Measurements from ENCODE around the gene TMIGD3.
"Not testable (repeated sequence)": the region's sequence is repeated elsewhere in the genome, so short reads cannot be mapped to it uniquely, and the experiment has no call there.

The TMIGD3 gene

DNA sequence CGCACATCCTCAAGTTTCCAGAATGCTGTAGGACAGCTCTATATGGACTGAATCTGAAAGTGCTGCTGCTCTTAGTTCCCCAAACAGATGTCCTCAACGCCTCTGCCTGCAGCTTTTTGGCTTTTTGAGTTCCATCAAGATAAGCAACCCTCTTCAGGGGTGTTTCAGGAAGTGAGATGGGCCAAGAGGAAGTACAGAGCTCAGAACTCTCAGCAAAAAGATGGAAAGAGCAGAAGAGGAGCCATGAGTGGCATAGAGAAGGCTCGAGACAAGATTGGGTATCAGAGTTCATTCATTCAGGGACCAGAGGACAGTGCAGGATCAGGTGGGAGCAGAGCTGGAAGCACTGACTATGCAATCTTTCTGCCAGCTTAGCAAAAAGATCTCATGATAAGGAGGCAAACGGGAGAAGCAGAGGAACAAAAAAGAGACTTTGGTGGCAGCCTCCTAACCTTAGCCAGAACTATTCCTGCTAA, at the start of gene TMIGD3, which contains the start of gene ADORA3:
Gene TMIGD3 (minus strand): TSS at position 49 of the 476 bp plus-strand sequence. CDS start 279 bp downstream, outside the sequence.
Gene ADORA3 (minus strand): TSS at position 49 of the 476 bp plus-strand sequence. CDS start 279 bp downstream, outside the sequence.
- CTCF ChIA-PET: interaction anchor here (0.8 to 1.1 kb wide), 3 partner anchors 21 to 239 kb away, joined by 3 to 4 read pairs (median 3); no protein-coding TSS in a partner anchor
- Mint-ChIP-seq H3K27ac (peak within 1 kb of the TSS; percentile 29), H3K4me3 (no peak within 1 kb of the TSS), H3K27me3 (peaks cover 8% of the 10 kb centered on the region), H3K36me3 (no peaks in the 10 kb centered on the region), H3K9me3 (no peaks in the 10 kb centered on the region), H3K4me1 (peaks cover 62% of the 10 kb centered on the region)
- DNase-seq: peak; percentile 34

DNA sequence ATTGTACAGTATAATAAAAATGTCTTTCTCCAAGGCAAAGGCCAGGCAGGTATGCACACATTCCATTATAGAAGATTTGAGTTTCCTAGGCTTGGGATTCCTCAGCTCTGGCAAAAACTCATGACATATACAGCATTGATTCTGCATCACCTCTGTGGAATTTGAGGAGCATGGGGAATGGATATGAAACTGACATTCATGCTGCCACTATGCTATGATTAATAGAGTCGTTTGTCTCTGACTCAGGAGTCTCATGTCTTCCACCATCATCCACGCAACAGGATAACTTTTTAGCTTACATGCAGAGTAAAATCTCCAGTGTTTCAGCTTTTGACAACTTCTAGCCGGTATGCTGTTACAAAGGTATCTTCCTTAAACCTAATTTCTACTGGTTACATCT, 49.8 kb upstream of the TMIGD3 start:
- Mint-ChIP-seq H3K4me3 (no peak overlapping the region), H3K9me3 (no peaks in the 10 kb centered on the region), H3K36me3 (no peaks in the 10 kb centered on the region), H3K4me1 (no peaks in the 10 kb centered on the region), H3K27ac (no peak overlapping the region), H3K27me3 (peaks cover 8% of the 10 kb centered on the region)
- DNase-seq: no peak
- CTCF ChIA-PET: no interaction called here

DNA sequence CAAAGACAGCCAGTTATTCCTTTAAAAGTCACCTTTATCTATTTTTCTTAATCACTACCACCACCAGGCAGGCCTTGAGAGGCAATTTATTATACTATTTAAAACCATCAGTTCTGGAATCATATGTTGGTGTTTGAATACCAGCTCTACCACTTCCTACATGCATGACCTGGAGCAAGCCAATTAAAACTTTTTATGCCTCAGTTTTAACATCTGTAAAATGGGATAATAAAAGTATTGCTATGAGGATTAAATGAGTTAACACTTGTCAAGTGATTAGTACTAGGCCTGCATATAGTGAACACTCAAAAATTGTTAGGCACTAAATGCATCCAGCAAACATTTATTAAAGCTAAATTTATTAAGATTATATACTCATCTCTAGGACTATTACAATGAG, 49.2 kb upstream of the TMIGD3 start:
- Mint-ChIP-seq H3K4me3 (no peak overlapping the region), H3K9me3 (no peaks in the 10 kb centered on the region), H3K27ac (no peak overlapping the region), H3K36me3 (no peaks in the 10 kb centered on the region), H3K27me3 (peaks cover 14% of the 10 kb centered on the region), H3K4me1 (no peaks in the 10 kb centered on the region)
- CTCF ChIA-PET: no interaction called here
- DNase-seq: no peak

DNA sequence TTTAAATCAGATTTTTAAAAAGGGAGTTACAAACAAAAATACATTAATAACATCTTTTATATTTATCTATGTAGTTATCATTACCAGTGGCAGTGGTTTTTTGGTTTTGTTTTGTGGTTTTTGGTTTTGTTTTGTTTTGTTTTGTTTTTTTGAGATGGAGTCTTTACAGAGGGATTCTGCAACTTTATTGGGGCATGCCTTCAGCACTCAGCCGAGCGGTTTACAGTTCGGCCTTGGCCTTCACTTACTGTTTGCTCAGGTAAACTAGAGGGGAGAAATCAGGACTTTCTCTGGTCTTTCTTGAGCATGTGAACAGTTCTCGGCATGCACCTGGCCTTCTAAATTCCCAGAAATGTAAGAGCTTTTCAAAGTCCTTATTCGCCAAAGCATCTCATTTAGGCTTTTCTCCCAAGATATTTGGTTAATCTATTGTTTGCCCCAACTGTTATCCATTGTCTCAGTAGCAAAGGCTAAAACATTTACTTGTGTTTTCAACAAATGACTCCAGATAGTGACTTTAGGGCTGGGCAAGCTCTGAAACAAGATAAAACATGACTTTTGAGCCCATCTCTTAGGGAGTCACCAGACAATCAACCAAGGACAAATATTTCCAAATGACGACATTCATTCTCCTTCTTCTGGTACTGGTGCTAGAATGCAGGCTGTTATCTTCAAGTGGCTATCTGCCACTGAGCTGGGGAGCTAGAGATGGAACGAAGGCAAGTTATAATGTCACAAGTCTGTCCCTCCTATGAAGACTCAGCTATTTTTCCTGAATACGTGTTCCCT, 48.4 kb upstream of the TMIGD3 start:
- no peak for DNase-seq
- H3K9me3 Mint-ChIP-seq: no peaks in the 10 kb centered on the region
- CTCF ChIA-PET: interaction anchor here (0.6 to 0.8 kb wide), 2 partner anchors 35 to 44 kb away, joined by 3 to 4 read pairs; no protein-coding TSS in a partner anchor
- peaks cover 14% of the 10 kb centered on the region for H3K27me3 Mint-ChIP-seq
- H3K36me3 Mint-ChIP-seq: no peaks in the 10 kb centered on the region
- no peak overlapping the region for H3K27ac Mint-ChIP-seq
- H3K4me3 Mint-ChIP-seq: no peak overlapping the region
- no peaks in the 10 kb centered on the region for H3K4me1 Mint-ChIP-seq

DNA sequence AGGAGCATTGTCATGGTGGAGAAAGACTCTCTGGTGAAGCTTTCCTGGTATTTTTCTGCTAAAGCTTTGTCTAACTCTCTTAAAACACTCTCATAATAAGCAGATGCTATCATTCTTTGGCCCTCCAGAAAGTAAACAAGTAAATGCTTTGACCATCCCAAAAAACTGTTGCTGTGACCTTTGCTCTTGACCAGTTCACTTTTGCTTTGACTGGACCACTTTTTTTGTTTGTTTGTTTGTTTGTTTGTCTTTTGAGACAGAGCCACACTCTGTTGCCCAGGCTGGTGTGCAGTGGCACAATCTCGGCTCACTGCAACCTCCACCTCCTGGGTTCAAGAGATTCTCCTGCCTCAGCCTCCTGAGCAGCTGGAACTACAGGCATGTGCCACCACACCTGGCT, 44.4 kb upstream of the TMIGD3 start:
- H3K4me3 Mint-ChIP-seq, H3K36me3 Mint-ChIP-seq, H3K4me1 Mint-ChIP-seq, H3K9me3 Mint-ChIP-seq, DNase-seq, CTCF ChIA-PET: not testable (repeated sequence)
- peak overlapping the region; percentile 56 for H3K27ac Mint-ChIP-seq
- peaks cover 18% of the 10 kb centered on the region for H3K27me3 Mint-ChIP-seq

DNA sequence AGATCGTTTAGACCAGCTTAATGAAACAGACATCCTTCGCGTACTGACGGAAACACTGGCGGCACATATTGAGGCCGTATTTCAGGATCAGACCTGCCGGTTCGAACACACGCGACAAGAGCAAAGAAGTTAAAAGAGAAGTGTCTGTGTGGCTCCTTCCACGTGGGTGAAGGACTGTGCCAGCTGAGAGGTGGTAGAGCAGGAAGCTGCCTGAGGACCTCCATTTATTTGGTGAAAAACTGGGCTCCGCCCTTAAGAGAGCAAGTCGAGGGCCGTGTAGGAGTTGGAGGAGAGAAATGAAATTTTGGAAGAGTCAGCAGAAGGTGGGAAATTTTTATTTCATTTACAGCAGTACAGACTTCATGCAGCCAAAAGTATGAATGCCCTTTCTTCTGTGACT, 38.8 kb upstream of the TMIGD3 start:
- Mint-ChIP-seq H3K9me3 (no peaks in the 10 kb centered on the region), H3K4me3 (no peak overlapping the region), H3K4me1 (peaks cover 8% of the 10 kb centered on the region), H3K36me3 (no peaks in the 10 kb centered on the region), H3K27me3 (peaks cover 29% of the 10 kb centered on the region), H3K27ac (no peak overlapping the region)
- CTCF ChIA-PET: no interaction called here
- no peak for DNase-seq

DNA sequence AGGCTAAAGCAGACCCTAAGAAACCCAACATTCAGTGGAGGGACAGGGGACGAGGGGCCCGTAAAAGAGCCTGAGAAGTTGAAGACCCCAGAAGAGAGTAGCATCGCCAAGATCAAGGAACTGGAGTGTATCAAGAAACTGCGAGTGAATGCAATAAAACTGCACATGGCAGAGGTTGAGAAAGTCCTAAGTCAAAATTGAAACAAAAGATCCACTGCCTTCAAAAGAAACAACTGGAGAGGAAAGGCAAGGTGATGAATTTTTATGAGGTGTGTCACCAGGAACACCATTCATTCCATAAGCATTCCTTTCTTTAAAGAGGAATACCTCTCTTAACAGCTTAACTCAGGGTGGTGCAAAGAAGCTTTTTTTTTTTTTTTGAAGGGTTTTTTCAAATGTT, 38.3 kb upstream of the TMIGD3 start:
- Mint-ChIP-seq H3K27me3 (peaks cover 32% of the 10 kb centered on the region), H3K36me3 (no peaks in the 10 kb centered on the region), H3K9me3 (no peaks in the 10 kb centered on the region), H3K27ac (no peak overlapping the region), H3K4me1 (peaks cover 8% of the 10 kb centered on the region), H3K4me3 (no peak overlapping the region)
- DNase-seq: no peak
- CTCF ChIA-PET: no interaction called here

DNA sequence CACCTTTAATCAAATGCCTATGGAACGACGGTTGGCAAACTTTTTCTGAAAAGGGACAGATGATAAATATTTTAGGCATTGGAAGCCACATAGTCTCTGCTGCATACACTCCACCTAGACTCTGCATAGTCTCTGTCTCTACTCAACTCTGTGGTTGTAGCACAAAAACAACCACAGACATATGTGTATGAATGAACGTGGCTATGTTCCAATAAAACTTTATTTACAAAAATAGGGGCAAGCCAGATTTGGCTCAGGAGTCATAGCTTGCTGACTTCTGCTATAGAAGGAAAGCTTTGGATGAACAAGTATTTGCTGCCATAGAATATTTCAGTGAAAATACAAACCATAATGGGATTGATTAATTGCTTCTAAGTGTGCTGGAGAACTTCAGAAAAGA, 37.5 kb upstream of the TMIGD3 start:
- Mint-ChIP-seq H3K36me3 (no peaks in the 10 kb centered on the region), H3K27ac (no peak overlapping the region), H3K4me3 (no peak overlapping the region), H3K4me1 (peaks cover 8% of the 10 kb centered on the region), H3K9me3 (no peaks in the 10 kb centered on the region), H3K27me3 (peaks cover 28% of the 10 kb centered on the region)
- no peak for DNase-seq
- CTCF ChIA-PET: no interaction called here

DNA sequence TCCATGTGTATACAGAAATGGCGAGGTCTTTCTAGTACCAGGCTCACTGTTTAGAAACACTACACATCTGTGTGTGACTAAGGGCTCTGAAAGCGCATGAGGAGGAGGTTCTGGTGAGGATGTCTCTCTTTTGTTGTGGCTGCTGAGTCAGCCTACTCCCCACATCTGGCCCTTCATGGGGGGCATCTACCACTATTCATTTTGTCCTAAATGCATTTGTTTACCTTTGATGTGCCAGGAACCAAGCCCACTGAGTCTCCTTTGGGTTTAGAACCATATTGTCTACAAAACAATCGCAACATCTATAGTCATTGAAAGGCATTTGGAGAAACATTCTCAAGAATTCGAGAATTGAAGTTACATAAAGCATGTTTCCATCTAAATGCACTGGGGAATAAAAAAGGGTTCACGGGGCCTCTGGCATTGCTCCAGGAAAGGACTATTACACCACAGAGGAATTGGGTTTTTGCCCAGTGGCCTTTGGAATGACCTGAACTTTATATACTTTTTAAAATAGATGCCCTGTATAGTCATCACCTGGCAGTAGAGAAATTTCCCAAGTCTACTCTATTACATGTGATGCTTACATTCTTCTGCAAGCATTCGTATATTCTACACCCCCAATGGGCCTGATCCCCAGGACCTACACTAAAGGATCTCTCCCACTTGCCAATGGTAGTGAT, 35.1 kb upstream of the TMIGD3 start:
- Mint-ChIP-seq H3K27ac (no peak overlapping the region), H3K4me3 (no peak overlapping the region), H3K27me3 (peaks cover 32% of the 10 kb centered on the region), H3K36me3 (no peaks in the 10 kb centered on the region), H3K9me3 (no peaks in the 10 kb centered on the region), H3K4me1 (peaks cover 8% of the 10 kb centered on the region)
- DNase-seq: no peak
- CTCF ChIA-PET: interaction anchor here (1.4 kb wide), 1 partner anchor 21 kb away, joined by 3 read pairs; no protein-coding TSS in a partner anchor

DNA sequence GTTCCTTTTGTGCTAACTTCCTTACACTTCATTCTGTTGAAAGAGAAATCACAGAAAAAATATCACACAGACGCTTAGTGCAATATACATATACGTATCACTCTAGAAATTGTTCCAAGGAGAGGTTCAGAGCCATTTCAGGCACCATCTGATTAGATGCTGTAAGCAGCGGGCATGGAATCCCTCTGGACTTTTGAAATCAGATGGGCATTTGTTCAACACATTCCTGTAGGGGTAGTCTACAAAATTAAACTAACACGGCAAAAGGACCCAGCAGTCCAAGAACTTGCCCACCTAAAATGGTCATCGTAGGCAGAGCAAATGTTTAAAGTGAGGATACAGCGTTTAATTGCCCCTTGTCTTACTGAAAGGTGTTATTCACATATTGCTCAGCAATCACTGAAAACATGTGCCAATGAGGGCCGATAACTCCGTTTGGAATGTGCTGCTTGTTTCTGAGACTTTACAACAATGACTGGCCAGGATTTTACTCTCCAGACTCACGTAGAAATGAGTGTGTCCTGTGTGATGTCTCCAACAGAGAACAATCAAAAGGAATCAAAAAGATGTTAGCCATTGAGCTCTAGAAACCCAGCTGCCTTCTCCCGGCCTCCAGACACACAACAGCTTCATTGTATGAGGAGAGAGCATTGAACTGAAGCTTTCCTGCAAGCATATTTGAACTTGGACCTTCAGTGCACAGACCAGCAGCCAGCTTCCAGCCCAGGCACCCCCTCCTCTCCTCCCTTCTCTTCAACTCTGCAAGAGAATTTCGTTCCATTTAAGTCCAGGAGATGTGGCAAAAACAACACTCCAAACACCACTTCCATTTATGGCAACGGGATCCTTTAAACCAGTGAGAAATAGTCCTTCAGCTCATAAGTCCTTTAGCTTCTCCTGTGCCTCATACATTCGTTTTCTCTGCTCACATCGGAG, 32.1 kb upstream of the TMIGD3 start:
- peaks cover 1% of the 10 kb centered on the region for H3K9me3 Mint-ChIP-seq
- no peaks in the 10 kb centered on the region for H3K36me3 Mint-ChIP-seq
- H3K27me3 Mint-ChIP-seq: peaks cover 26% of the 10 kb centered on the region
- CTCF ChIA-PET: interaction anchor here (1.5 kb wide), 1 partner anchor 134 kb away, joined by 3 read pairs; no protein-coding TSS in a partner anchor
- H3K27ac Mint-ChIP-seq: no peak overlapping the region
- H3K4me3 Mint-ChIP-seq: no peak overlapping the region
- no peak for DNase-seq
- peaks cover 6% of the 10 kb centered on the region for H3K4me1 Mint-ChIP-seq

DNA sequence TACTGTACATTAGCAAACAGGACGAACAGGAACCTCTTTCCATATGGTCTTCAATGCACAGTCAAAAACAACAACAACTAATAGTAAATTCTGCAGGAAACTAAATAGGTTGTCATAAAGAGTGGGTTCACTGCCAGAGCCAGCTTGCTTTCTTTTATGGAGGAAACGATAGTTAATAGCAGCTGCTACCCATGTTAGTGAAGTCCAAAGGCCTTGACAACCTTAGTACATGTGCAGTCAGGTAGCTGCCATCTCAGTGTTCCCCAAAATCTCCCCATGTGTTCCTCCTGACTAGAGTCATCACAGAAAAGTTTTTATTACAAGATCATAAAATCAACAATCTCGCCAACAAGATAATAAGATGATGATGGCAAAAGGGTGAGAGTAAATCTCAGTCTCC, 16.6 kb upstream of the TMIGD3 start:
- Mint-ChIP-seq H3K4me1 (peaks cover 32% of the 10 kb centered on the region), H3K27ac (no peak overlapping the region), H3K36me3 (peaks cover 2% of the 10 kb centered on the region), H3K27me3 (peaks cover 31% of the 10 kb centered on the region), H3K9me3 (peaks cover 2% of the 10 kb centered on the region), H3K4me3 (no peak overlapping the region)
- CTCF ChIA-PET: interaction anchor here (0.7 kb wide), 1 partner anchor 27 kb away, joined by 3 read pairs; no protein-coding TSS in a partner anchor
- DNase-seq: no peak

DNA sequence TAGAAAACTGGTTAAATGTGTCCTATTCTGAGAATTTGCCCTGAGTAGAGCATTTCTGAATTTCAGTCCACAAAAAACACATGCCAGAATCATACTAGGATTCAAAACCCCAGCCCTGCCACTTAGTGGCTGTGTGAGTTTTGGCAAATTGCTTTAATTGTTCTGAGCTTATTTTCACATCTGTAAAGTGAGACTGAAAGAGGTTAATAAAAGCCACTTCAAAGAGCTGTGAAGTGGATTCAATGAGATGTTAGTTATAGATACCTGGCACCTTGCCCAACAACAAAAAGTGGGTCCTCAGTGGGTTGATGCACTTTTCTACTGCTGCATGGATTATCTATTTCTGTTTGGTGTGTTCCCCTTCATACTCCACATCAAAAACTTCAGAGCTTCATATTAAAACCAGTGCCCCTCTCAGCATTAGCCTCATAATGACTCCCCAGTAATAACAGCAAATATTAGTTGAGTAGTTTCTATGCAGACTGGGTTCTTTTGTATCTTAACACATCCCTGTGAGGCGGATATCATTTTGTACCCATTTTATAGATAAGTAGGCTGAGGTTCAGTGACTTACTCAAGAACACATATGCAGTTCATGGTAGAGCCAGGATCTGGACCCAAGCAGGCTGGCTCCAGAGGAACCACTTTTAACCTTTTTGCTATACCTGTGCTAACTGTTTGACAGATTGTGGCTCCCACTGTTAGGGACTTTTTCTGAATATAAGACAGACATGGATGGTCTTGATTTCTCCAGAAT, 14.2 kb upstream of the TMIGD3 start:
- CTCF ChIA-PET: interaction anchor here (1.1 to 3.1 kb wide), 14 partner anchors 10 to 239 kb away, joined by 3 to 38 read pairs (median 5); partner anchors contain the start of gene DDX20

DNA sequence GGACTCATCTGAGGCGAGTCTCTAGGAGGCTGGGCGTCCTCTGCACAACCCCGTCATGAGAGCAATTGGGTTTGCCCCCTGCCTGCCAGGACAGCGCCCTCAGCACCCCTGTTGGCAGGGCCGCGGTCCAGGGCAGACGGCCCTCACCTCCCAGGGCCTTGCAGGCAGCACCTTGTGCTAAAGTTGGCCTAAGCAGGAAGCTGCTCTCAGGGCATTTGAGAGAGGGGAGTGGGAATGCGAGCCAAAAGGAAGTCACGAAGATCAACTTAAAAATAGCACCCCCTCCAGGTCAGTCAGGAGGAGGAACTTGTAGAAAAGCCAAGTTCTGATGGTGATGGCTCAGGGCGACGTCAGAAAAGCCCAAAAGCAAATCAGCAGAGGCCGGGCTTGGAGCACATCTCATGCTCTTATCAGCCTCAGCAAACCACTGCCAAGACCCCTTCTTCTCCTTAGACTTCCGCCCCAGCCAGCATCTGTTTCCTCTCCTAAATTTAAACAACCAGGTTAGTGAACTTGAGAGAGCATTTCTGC, 12.6 kb upstream of the TMIGD3 start:
- no peak overlapping the region for H3K4me3 Mint-ChIP-seq
- CTCF ChIA-PET: interaction anchor here (0.6 to 3.1 kb wide), 13 partner anchors 8 to 241 kb away, joined by 3 to 38 read pairs (median 4); partner anchors contain the start of gene DDX20
- H3K9me3 Mint-ChIP-seq: no peaks in the 10 kb centered on the region
- peak overlapping the region; percentile 17 for H3K27ac Mint-ChIP-seq
- DNase-seq: peak; percentile 42
- peaks cover 35% of the 10 kb centered on the region for H3K4me1 Mint-ChIP-seq
- H3K36me3 Mint-ChIP-seq: no peaks in the 10 kb centered on the region
- peaks cover 27% of the 10 kb centered on the region for H3K27me3 Mint-ChIP-seq

More for the DNA sequence above, 14.2 kb upstream of the TMIGD3 start:
- no peaks in the 10 kb centered on the region for H3K9me3 Mint-ChIP-seq
- peaks cover 29% of the 10 kb centered on the region for H3K27me3 Mint-ChIP-seq
- H3K36me3 Mint-ChIP-seq: no peaks in the 10 kb centered on the region
- DNase-seq: peak; percentile 49
- peak overlapping the region; percentile 73 for H3K27ac Mint-ChIP-seq
- H3K4me3 Mint-ChIP-seq: no peak overlapping the region
- peaks cover 35% of the 10 kb centered on the region for H3K4me1 Mint-ChIP-seq
